ENCODE measurements around the gene FOSB. TPM values are rescaled to one million over a fixed set of nuclear protein-coding genes. Genes with fewer than 3 reads are reported as not detected.
A peak's percentile ranks its signal among the peaks of the same experiment; 100 is the strongest.
"Not testable (repeated sequence)": the region's sequence is repeated elsewhere in the genome, so short reads cannot be mapped to it uniquely, and the experiment has no call there.

Gene FOSB
- total and polyA plus RNA-seq, 2 donors (not counting 1 experiment from before 2014, with no cell fraction given): 2.8 to 24.9 TPM

- DNase-seq (ENCODE audit: low read depth in 2 of 2): peak in 1 of 2 donors; percentile 44
- Histone ChIP-seq H4K20me1 (ENCODE audit: control insufficient read depth, extremely low read depth, insufficient read depth, low read length) (no peaks in the 10 kb centered on the region), H3K4me1 (ENCODE audit: control insufficient read depth, extremely low read depth, insufficient read depth, low read length) (peaks cover 12% of the 10 kb centered on the region), H3K9ac (ENCODE audit: insufficient read depth, low read length) (peak overlapping the region; percentile 69), H3K4me3 (replicated peaks in 1 of 4; ENCODE audit: control extremely low read depth in 1 of 4, insufficient read depth in 1 of 4, low read depth in 3 of 4, low read length in 4 of 4) (peak overlapping the region; percentile 74 to 96 (median 93)), H3K79me2 (ENCODE audit: control insufficient read depth, insufficient read depth, low read length) (peaks cover 57% of the 10 kb centered on the region), H3K9me3 (ENCODE audit: control insufficient read depth, insufficient read depth, low read depth, low read length) (no peaks in the 10 kb centered on the region), H3K36me3 (ENCODE audit: control insufficient read depth, insufficient read depth, low read length) (peaks cover 2% of the 10 kb centered on the region), H3K27me3 (ENCODE audit: control insufficient read depth, insufficient read depth, low read length) (no peaks in the 10 kb centered on the region), H3K27ac (ENCODE audit: insufficient read depth, low read length) (peak overlapping the region; percentile 80), H2AFZ (ENCODE audit: low read length) (no peak overlapping the region), H3K4me2 (ENCODE audit: extremely low read depth, insufficient read depth, low read length) (peak overlapping the region; percentile 91)
- TF ChIP-seq EZH2 (IDR thresholded peaks at IDR 0.05; ENCODE audit: low read length, missing control alignments): no peak
- TF ChIP-seq, protein P1, sequence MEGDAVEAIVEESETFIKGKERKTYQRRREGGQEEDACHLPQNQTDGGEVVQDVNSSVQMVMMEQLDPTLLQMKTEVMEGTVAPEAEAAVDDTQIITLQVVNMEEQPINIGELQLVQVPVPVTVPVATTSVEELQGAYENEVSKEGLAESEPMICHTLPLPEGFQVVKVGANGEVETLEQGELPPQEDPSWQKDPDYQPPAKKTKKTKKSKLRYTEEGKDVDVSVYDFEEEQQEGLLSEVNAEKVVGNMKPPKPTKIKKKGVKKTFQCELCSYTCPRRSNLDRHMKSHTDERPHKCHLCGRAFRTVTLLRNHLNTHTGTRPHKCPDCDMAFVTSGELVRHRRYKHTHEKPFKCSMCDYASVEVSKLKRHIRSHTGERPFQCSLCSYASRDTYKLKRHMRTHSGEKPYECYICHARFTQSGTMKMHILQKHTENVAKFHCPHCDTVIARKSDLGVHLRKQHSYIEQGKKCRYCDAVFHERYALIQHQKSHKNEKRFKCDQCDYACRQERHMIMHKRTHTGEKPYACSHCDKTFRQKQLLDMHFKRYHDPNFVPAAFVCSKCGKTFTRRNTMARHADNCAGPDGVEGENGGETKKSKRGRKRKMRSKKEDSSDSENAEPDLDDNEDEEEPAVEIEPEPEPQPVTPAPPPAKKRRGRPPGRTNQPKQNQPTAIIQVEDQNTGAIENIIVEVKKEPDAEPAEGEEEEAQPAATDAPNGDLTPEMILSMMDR (conservative IDR thresholded peaks at IDR 0.05 in 1 of 2, IDR thresholded peaks at IDR 0.05 in 1 of 2; ENCODE audit: low read depth in 1 of 2, low read length in 2 of 2): no peak
These were observed 40.6 kb downstream of the FOSB start for GRCh38 chr19:45508417-45508860.

GRCh38 chr19:45508861-45509691, 41.3 kb downstream of the FOSB start:
- peak overlapping the region; percentile 96 for H3K4me2 ChIP-seq (ENCODE audit: extremely low read depth, insufficient read depth, low read length)
- no peaks in the 10 kb centered on the region for H4K20me1 ChIP-seq (ENCODE audit: control insufficient read depth, extremely low read depth, insufficient read depth, low read length)
- H3K9ac ChIP-seq (ENCODE audit: insufficient read depth, low read length): peak overlapping the region; percentile 69
- peak overlapping the region; percentile 56 for H3K27ac ChIP-seq (ENCODE audit: insufficient read depth, low read length)
- H3K4me3 ChIP-seq (replicated peaks in 1 of 4; ENCODE audit: control extremely low read depth in 1 of 4, insufficient read depth in 1 of 4, low read depth in 3 of 4, low read length in 4 of 4): peak overlapping the region; percentile 65 to 96 (median 93)
- no peaks in the 10 kb centered on the region for H3K27me3 ChIP-seq (ENCODE audit: control insufficient read depth, insufficient read depth, low read length)
- H3K36me3 ChIP-seq (ENCODE audit: control insufficient read depth, insufficient read depth, low read length): peaks cover 2% of the 10 kb centered on the region
- peaks cover 12% of the 10 kb centered on the region for H3K4me1 ChIP-seq (ENCODE audit: control insufficient read depth, extremely low read depth, insufficient read depth, low read length)
- TF ChIP-seq EZH2 (IDR thresholded peaks at IDR 0.05; ENCODE audit: low read length, missing control alignments): no peak
- TF ChIP-seq, protein P1 (conservative IDR thresholded peaks at IDR 0.05 in 1 of 2, IDR thresholded peaks at IDR 0.05 in 1 of 2; ENCODE audit: low read depth in 1 of 2, low read length in 2 of 2): no peak
- H2AFZ ChIP-seq (ENCODE audit: low read length): no peak overlapping the region
- H3K9me3 ChIP-seq (ENCODE audit: control insufficient read depth, insufficient read depth, low read depth, low read length): no peaks in the 10 kb centered on the region
- H3K79me2 ChIP-seq (ENCODE audit: control insufficient read depth, insufficient read depth, low read length): peaks cover 64% of the 10 kb centered on the region
- peak; percentile 65 to 79 for DNase-seq (ENCODE audit: low read depth in 2 of 2)

GRCh38 chr19:45509692-45510015, 41.9 kb downstream of the FOSB start:
- Histone ChIP-seq H3K79me2 (ENCODE audit: control insufficient read depth, insufficient read depth, low read length) (peaks cover 70% of the 10 kb centered on the region), H3K27ac (ENCODE audit: insufficient read depth, low read length) (peak overlapping the region; percentile 56), H3K4me2 (ENCODE audit: extremely low read depth, insufficient read depth, low read length) (peak overlapping the region; percentile 96), H3K4me3 (replicated peaks in 1 of 4; ENCODE audit: control extremely low read depth in 1 of 4, insufficient read depth in 1 of 4, low read depth in 3 of 4, low read length in 4 of 4) (peak overlapping the region; percentile 32 to 96 (median 72)), H3K9me3 (ENCODE audit: control insufficient read depth, insufficient read depth, low read depth, low read length) (no peaks in the 10 kb centered on the region), H2AFZ (ENCODE audit: low read length) (no peak overlapping the region), H3K36me3 (ENCODE audit: control insufficient read depth, insufficient read depth, low read length) (peaks cover 4% of the 10 kb centered on the region), H3K9ac (ENCODE audit: insufficient read depth, low read length) (peak overlapping the region; percentile 54), H4K20me1 (ENCODE audit: control insufficient read depth, extremely low read depth, insufficient read depth, low read length) (no peaks in the 10 kb centered on the region), H3K4me1 (ENCODE audit: control insufficient read depth, extremely low read depth, insufficient read depth, low read length) (peaks cover 15% of the 10 kb centered on the region), H3K27me3 (ENCODE audit: control insufficient read depth, insufficient read depth, low read length) (no peaks in the 10 kb centered on the region)
- TF ChIP-seq, protein P1 (conservative IDR thresholded peaks at IDR 0.05 in 1 of 2, IDR thresholded peaks at IDR 0.05 in 1 of 2; ENCODE audit: low read depth in 1 of 2, low read length in 2 of 2): no peak
- no peak for TF ChIP-seq EZH2 (IDR thresholded peaks at IDR 0.05; ENCODE audit: low read length, missing control alignments)
- no peak for DNase-seq (ENCODE audit: low read depth in 2 of 2)

- H4K20me1 ChIP-seq (ENCODE audit: control insufficient read depth, extremely low read depth, insufficient read depth, low read length); H3K27me3 ChIP-seq (ENCODE audit: control insufficient read depth, insufficient read depth, low read length); H3K9ac ChIP-seq (ENCODE audit: insufficient read depth, low read length); H3K36me3 ChIP-seq (ENCODE audit: control insufficient read depth, insufficient read depth, low read length); H3K4me3 ChIP-seq (replicated peaks in 1 of 4; ENCODE audit: control extremely low read depth in 1 of 4, insufficient read depth in 1 of 4, low read depth in 3 of 4, low read length in 4 of 4); H3K9me3 ChIP-seq (ENCODE audit: control insufficient read depth, insufficient read depth, low read depth, low read length); H3K27ac ChIP-seq (ENCODE audit: insufficient read depth, low read length); H2AFZ ChIP-seq (ENCODE audit: low read length); H3K4me2 ChIP-seq (ENCODE audit: extremely low read depth, insufficient read depth, low read length); DNase-seq (ENCODE audit: low read depth in 2 of 2): not testable (repeated sequence)
- Histone ChIP-seq H3K4me1 (ENCODE audit: control insufficient read depth, extremely low read depth, insufficient read depth, low read length) (peaks cover 13% of the 10 kb centered on the region), H3K79me2 (ENCODE audit: control insufficient read depth, insufficient read depth, low read length) (peaks cover 77% of the 10 kb centered on the region)
These were observed 42.6 kb downstream of the FOSB start for GRCh38 chr19:45510352-45510751.

Measured in fibroblast of lung (primary cell).